PC-3 (cell line): Measurements from ENCODE around the gene RNF123. TPM values are rescaled to one million over a fixed set of nuclear protein-coding genes. Genes with fewer than 3 reads are reported as not detected.

Experiments used
- ATAC-seq: fragments of 200-7000 bp; cut with Tn5 transposase; 2 replicates; pipeline ENCODE4 v1.9.1; 2020; ENCODE audit warnings: mild to moderate bottlenecking, moderate library complexity
- BruUV-seq: library from RNA; stranded (reverse); fragments of 400-500 nt; replicated peaks from 2 replicates; lab custom pipeline; 2021; lab: Mats Ljungman, UMichigan
- CTCF ChIA-PET: fragments of 300-600 bp; sonication (Branson Sonifier 250); formaldehyde crosslinking; loops from one replicate; lab custom pipeline; 2022; ENCODE audit warnings: antibody characterized with exemption; lab: Charles Lee
- POLR2A ChIA-PET: fragments of 300-600 bp; sonication (Branson Sonifier 250); formaldehyde crosslinking; loops from one replicate; lab custom pipeline; 2022; ENCODE audit warnings: antibody characterized with exemption; ENCODE audit not compliant: unreplicated experiment; lab: Charles Lee
- DNase-seq: peaks from one replicate; pipeline ENCODE4 v3.0.0-alpha.2; 2015
- H2AFZ ChIP-seq: fragments of 300-600 bp; sonication (generic); 2 replicates; pipeline ENCODE4 v1.6.0; 2016; ENCODE audit warnings: antibody characterized with exemption, low read length
- H3F3A ChIP-seq: fragments of 300-600 bp; sonication (generic); one replicate; pipeline ENCODE4 v1.6.0; 2017; ENCODE audit warnings: antibody characterized with exemption, low read length, control low read depth, mild to moderate bottlenecking; ENCODE audit not compliant: unreplicated experiment
- H3K27ac ChIP-seq: fragments of 300-600 bp; sonication (generic); 2 replicates; pipeline ENCODE4 v1.5.1; 2016; ENCODE audit warnings: mild to moderate bottlenecking, low read length
- H3K27me3 ChIP-seq: fragments of 300-600 bp; sonication (generic); 2 replicates; pipeline ENCODE4 v1.6.1; 2016; ENCODE audit warnings: low read length, mixed read lengths
- H3K36me3 ChIP-seq: fragments of 300-600 bp; sonication (generic); 2 replicates; pipeline ENCODE4 v1.6.1; 2016; ENCODE audit warnings: low read depth, mixed run types, low read length, mixed read lengths
- H3K4me1 ChIP-seq: fragments of 300-600 bp; sonication (generic); 2 replicates; pipeline ENCODE4 v1.5.1; 2016; ENCODE audit warnings: low read length; ENCODE audit not compliant: insufficient read depth
- H3K4me2 ChIP-seq: fragments of 300-600 bp; sonication (generic); 2 replicates; pipeline ENCODE4 v1.6.0; 2016; ENCODE audit warnings: low read length
- H3K4me3 ChIP-seq: fragments of 300-600 bp; sonication (generic); 2 replicates; pipeline ENCODE4 v1.5.1; 2016; ENCODE audit warnings: mild to moderate bottlenecking, low read length, mixed read lengths
- H3K79me2 ChIP-seq: fragments of 300-600 bp; sonication (generic); 2 replicates; pipeline ENCODE4 v1.6.1; 2017; ENCODE audit warnings: low read length, mixed read lengths
- H3K9ac ChIP-seq: fragments of 300-600 bp; sonication (generic); 2 replicates; pipeline ENCODE4 v1.6.0; 2016; ENCODE audit warnings: mild to moderate bottlenecking, low read length
- H3K9me2 ChIP-seq: fragments of 300-600 bp; sonication (generic); replicated peaks from 2 replicates; pipeline ENCODE4 v1.6.1; 2016; ENCODE audit warnings: mixed run types, low read length, mixed read lengths
- H3K9me3 ChIP-seq: fragments of 300-600 bp; sonication (generic); 2 replicates; pipeline ENCODE4 v1.6.1; 2016; ENCODE audit warnings: low read length, mixed read lengths
- H4K20me1 ChIP-seq: fragments of 300-600 bp; sonication (generic); 2 replicates; pipeline ENCODE4 v1.6.1; 2016; ENCODE audit warnings: low read length, mixed read lengths
- EZH2 ChIP-seq: fragments of 300-600 bp; sonication (generic); IDR thresholded peaks from one replicate; pipeline ENCODE4 v1.6.1; 2017; ENCODE audit warnings: antibody characterized with exemption, mild to moderate bottlenecking, low read length; ENCODE audit not compliant: unreplicated experiment
- EZH2phosphoT487 ChIP-seq: fragments of 300-600 bp; sonication (generic); IDR thresholded peaks from 2 replicates; pipeline ENCODE4 v1.6.1; 2018; ENCODE audit warnings: mild to moderate bottlenecking, antibody characterized with exemption, low read length, borderline replicate concordance
- intact Hi-C: fragments of 100-400 bp; cut with micrococcal nuclease; formaldehyde crosslinking; loops from 2 replicates; pipeline ENCODE4 v1.9.0; 2023
- total RNA-seq: library from RNA; depleted of rRNA; stranded (reverse); fragments of >200 nt; gene quantifications from 2 replicates; pipeline ENCODE4 v1.2.3, GENCODE V29; 2014
- TF ChIP-seq, protein P1 (sequence below): fragments of 300-600 bp; sonication (generic); conservative IDR thresholded peaks from 2 replicates; pipeline ENCODE4 v1.5.1; 2017; ENCODE audit warnings: antibody characterized with exemption, low read depth, mild to moderate bottlenecking, low read length

Gene RNF123
- total RNA-seq, 1 experiment from 2014 or later, result 38.6 TPM

DNA sequence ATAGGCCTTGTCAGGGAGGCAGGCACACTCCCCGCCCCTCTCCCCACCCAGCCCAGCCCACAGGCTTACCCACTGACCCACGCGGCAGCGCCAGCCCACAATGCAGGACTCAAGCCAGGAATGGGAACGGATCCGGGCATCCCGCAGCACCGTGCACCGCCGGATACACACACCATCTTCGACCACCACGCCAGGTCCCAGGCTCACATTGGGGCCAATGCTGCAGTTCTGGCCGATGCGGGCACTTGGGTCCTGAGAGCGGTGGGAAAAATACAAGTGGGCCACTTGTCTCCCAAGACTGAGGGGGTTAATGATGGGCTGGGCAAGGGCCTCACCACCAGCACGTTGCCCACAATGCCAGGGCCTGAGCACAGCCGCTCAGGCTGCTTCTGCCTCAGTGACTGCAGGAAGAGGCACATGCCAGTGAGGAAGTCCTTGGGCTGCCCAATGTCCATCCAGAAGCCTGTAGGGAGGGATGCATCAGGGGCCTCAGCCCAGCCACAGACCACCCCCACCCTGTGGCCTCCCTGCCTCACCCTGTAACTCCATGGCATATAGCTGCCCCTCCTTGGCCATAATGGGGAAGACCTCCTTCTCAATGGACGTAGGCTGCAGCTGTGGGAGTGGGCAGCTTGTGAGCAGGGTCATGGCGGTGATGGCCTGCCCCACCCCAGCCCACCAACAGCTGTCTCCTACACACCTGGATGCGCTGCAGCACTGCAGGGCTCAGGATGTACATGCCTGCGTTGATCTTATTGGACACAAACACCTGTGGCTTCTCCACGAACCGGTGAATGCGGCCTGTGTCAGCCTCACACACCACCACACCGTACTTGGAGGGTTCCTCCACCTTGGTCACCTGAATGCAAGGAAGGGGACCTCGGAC is 32.8 kb downstream of the RNF123 start:
- Histone ChIP-seq H3K27me3 (no peaks in the 10 kb centered on the region), H3K4me3 (peak overlapping the region; percentile 98), H3K9me3 (no peaks in the 10 kb centered on the region), H3F3A (no peaks in the 10 kb centered on the region), H4K20me1 (no peaks in the 10 kb centered on the region), H3K4me1 (peaks cover 20% of the 10 kb centered on the region), H3K9me2 (no peaks in the 10 kb centered on the region), H3K4me2 (peak overlapping the region; percentile 96), H2AFZ (no peak overlapping the region), H3K36me3 (peaks cover 16% of the 10 kb centered on the region), H3K79me2 (peaks cover 17% of the 10 kb centered on the region), H3K27ac (no peak overlapping the region), H3K9ac (peak overlapping the region; percentile 98)
- BruUV-seq, result no TSS peak
- intact Hi-C loops, result no loop called here
- TF ChIP-seq, protein P1, sequence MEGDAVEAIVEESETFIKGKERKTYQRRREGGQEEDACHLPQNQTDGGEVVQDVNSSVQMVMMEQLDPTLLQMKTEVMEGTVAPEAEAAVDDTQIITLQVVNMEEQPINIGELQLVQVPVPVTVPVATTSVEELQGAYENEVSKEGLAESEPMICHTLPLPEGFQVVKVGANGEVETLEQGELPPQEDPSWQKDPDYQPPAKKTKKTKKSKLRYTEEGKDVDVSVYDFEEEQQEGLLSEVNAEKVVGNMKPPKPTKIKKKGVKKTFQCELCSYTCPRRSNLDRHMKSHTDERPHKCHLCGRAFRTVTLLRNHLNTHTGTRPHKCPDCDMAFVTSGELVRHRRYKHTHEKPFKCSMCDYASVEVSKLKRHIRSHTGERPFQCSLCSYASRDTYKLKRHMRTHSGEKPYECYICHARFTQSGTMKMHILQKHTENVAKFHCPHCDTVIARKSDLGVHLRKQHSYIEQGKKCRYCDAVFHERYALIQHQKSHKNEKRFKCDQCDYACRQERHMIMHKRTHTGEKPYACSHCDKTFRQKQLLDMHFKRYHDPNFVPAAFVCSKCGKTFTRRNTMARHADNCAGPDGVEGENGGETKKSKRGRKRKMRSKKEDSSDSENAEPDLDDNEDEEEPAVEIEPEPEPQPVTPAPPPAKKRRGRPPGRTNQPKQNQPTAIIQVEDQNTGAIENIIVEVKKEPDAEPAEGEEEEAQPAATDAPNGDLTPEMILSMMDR, result no peak
- no peak for TF ChIP-seq EZH2phosphoT487
- no peak for TF ChIP-seq EZH2
- ChIA-PET POLR2A (no interaction called here), CTCF (no interaction called here)
- DNase-seq (no peak), ATAC-seq (no peak)

DNA sequence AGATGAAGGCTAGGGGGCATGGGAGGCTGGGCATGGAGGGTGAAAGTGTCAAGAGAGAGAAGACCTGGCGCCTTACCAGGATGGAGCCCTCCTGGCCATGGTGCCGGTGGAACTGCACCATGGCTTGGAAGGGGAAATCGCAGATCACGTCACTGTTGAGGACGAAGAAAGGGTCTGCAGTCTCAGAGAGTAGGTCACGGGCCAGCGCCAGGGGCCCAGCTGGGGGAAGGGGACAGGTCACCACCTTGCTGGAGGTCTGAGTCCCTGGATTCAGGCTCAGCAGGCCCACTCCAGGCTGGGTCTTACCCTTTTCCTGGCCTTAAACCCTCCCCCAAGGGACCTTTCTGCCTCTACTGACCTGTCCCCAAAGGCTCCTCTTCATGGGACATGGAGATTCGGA is 33.5 kb downstream of the RNF123 start:
- Histone ChIP-seq H3K9me3 (no peaks in the 10 kb centered on the region), H3K4me2 (peak overlapping the region; percentile 96), H3K4me1 (peaks cover 20% of the 10 kb centered on the region), H4K20me1 (no peaks in the 10 kb centered on the region), H3K9ac (peak overlapping the region; percentile 98), H3K36me3 (peaks cover 18% of the 10 kb centered on the region), H3K27me3 (no peaks in the 10 kb centered on the region), H2AFZ (no peak overlapping the region), H3K9me2 (no peaks in the 10 kb centered on the region), H3K27ac (peak overlapping the region; percentile 65), H3K4me3 (peak overlapping the region; percentile 98), H3K79me2 (peaks cover 17% of the 10 kb centered on the region), H3F3A (no peaks in the 10 kb centered on the region)
- intact Hi-C loops, result loop anchor here (1.0 kb wide), 1 partner anchor 177 kb away; no protein-coding TSS in a partner anchor
- ChIA-PET CTCF (no interaction called here), POLR2A (interaction anchor here (0.6 to 0.7 kb wide), 2 partner anchors 79 to 96 kb away, joined by 4 to 5 read pairs; no protein-coding TSS in a partner anchor)
- TF ChIP-seq, protein P1, result no peak
- no peak for TF ChIP-seq EZH2phosphoT487
- no peak for TF ChIP-seq EZH2
- no TSS peak for BruUV-seq
- DNase-seq, result no peak
- no peak for ATAC-seq

DNA sequence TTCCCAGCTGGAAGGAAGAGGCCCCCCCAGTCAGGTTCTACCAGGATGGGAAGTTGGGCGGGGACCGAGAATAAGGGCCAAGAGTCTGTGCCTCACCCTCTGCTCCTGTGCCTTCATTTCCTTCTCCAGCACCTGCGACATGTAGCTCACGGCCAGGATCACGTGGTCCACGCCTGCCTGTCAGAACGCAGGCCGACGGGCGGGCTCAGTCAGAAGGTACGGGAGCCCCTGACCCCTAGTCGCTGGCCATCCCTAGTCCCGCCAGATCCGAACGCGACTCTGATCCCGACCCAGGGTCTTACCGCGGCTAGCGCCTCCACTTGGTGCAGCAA is 33.9 kb downstream of the RNF123 start:
- peaks cover 20% of the 10 kb centered on the region for H3K36me3 ChIP-seq
- POLR2A ChIA-PET, result interaction anchor here (0.6 to 0.7 kb wide), 3 partner anchors 31 to 97 kb away, joined by 4 to 5 read pairs (median 4); no protein-coding TSS in a partner anchor
- no peaks in the 10 kb centered on the region for H3K27me3 ChIP-seq
- DNase-seq (peak; percentile 53), ATAC-seq (peak; percentile 9)
- intact Hi-C loops, result loop anchor here (1.0 kb wide), 1 partner anchor 177 kb away; no protein-coding TSS in a partner anchor
- H3K9me3 ChIP-seq, result no peaks in the 10 kb centered on the region
- CTCF ChIA-PET, result interaction anchor here (0.8 kb wide), 1 partner anchor 48 kb away, joined by 3 read pairs; no protein-coding TSS in a partner anchor
- H3K4me1 ChIP-seq, result peaks cover 20% of the 10 kb centered on the region
- peak overlapping the region; percentile 65 for H3K27ac ChIP-seq
- peak overlapping the region; percentile 98 for H3K4me3 ChIP-seq
- H4K20me1 ChIP-seq, result no peaks in the 10 kb centered on the region
- no peaks in the 10 kb centered on the region for H3F3A ChIP-seq
- peaks cover 17% of the 10 kb centered on the region for H3K79me2 ChIP-seq
- peak overlapping the region; percentile 79 for H2AFZ ChIP-seq
- peak overlapping the region; percentile 96 for H3K4me2 ChIP-seq
- BruUV-seq, result TSS peak; percentile 38
- no peaks in the 10 kb centered on the region for H3K9me2 ChIP-seq
- TF ChIP-seq, protein P1, result no peak
- TF ChIP-seq EZH2, result no peak
- no peak for TF ChIP-seq EZH2phosphoT487
- peak overlapping the region; percentile 98 for H3K9ac ChIP-seq
